NCI-H510A treated with DMSO at 0.1 percent for 48 hours (cell line): Measurements from ENCODE around the gene SH3RF3.
A peak's percentile ranks its signal among the peaks of the same experiment; 100 is the strongest.

ENCODE experiments used
- DNase-seq: peaks from one replicate; lab custom pipeline; 2025; lab: John Stamatoyannopoulos, UW

SH3RF3 gene

GRCh38 chr2:109184368-109184767 lies 55.4 kb downstream of the SH3RF3 start:
- no peak for DNase-seq

- DNase-seq, result no peak
These were observed 56.3 kb downstream of the SH3RF3 start for GRCh38 chr2:109185338-109185737.

GRCh38 chr2:109185821-109186570 lies 57.0 kb downstream of the SH3RF3 start:
- no peak for DNase-seq

- no peak for DNase-seq
These were observed 57.7 kb downstream of the SH3RF3 start for GRCh38 chr2:109186656-109187250.

- no peak for DNase-seq
These were observed 58.9 kb downstream of the SH3RF3 start for GRCh38 chr2:109187711-109188495.

- DNase-seq, result no peak
These were observed 59.5 kb downstream of the SH3RF3 start for GRCh38 chr2:109188496-109188890.

- no peak for DNase-seq
These were observed 59.9 kb downstream of the SH3RF3 start for GRCh38 chr2:109188898-109189297.

- DNase-seq, result no peak
These were observed 60.7 kb downstream of the SH3RF3 start for GRCh38 chr2:109189751-109190150.

- peak; percentile 22 for DNase-seq
These were observed 65.0 kb downstream of the SH3RF3 start for GRCh38 chr2:109193807-109194619.

GRCh38 chr2:109194620-109194937 lies 65.6 kb downstream of the SH3RF3 start:
- no peak for DNase-seq

- peak; percentile 38 for DNase-seq
These were observed 66.4 kb downstream of the SH3RF3 start for GRCh38 chr2:109195193-109196045.

GRCh38 chr2:109196081-109196875 lies 67.3 kb downstream of the SH3RF3 start:
- no peak for DNase-seq

- no peak for DNase-seq
These were observed 68.8 kb downstream of the SH3RF3 start for GRCh38 chr2:109197491-109198418.

GRCh38 chr2:109199790-109200189 lies 70.8 kb downstream of the SH3RF3 start:
- no peak for DNase-seq

- no peak for DNase-seq
These were observed 71.8 kb downstream of the SH3RF3 start for GRCh38 chr2:109200616-109201464.

- no peak for DNase-seq
These were observed 72.7 kb downstream of the SH3RF3 start for GRCh38 chr2:109201465-109202327.

GRCh38 chr2:109202486-109202885 lies 73.5 kb downstream of the SH3RF3 start:
- no peak for DNase-seq
